Measurements from ENCODE around the gene RAPGEF4.

Gene RAPGEF4

DNA sequence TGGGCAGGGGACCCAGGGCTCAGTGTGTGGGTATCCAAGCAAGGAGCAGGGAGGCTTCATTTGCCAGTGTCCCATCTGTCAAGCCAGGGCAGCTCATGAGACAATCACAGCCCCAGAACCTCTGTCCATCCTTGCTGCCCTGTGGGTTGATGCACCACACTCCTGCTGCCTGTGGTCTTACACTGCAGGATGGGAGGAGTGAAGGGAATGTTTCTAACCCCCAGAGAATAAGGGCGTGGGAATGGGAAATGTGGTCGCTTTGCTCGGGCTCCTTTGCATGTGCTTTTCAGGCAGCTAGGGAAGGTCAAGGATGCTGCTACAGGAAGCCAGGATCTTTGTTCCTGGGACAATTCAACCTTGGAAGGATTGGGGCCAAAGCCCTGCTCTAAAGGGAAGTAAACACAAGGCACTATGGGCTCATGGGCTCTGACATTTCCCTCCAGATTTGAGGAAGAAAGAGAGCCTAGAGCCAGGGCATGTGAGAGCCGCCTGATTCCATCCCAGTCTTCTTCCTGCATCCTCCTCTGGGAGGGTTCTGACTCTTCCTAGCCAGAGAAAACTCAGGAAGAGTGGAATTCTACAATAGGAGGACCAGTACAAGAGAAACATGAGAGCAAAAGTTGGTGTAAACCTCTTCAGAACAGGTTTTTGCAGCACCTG, 321.2 kb downstream of the RAPGEF4 start:
- H3K4me3 ChIP-seq (ENCODE audit: low read length): no peak overlapping the region
- no peak for DNase-seq (ENCODE audit: low read depth)
- TF ChIP-seq, protein P1, sequence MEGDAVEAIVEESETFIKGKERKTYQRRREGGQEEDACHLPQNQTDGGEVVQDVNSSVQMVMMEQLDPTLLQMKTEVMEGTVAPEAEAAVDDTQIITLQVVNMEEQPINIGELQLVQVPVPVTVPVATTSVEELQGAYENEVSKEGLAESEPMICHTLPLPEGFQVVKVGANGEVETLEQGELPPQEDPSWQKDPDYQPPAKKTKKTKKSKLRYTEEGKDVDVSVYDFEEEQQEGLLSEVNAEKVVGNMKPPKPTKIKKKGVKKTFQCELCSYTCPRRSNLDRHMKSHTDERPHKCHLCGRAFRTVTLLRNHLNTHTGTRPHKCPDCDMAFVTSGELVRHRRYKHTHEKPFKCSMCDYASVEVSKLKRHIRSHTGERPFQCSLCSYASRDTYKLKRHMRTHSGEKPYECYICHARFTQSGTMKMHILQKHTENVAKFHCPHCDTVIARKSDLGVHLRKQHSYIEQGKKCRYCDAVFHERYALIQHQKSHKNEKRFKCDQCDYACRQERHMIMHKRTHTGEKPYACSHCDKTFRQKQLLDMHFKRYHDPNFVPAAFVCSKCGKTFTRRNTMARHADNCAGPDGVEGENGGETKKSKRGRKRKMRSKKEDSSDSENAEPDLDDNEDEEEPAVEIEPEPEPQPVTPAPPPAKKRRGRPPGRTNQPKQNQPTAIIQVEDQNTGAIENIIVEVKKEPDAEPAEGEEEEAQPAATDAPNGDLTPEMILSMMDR (IDR thresholded peaks at IDR 0.05; ENCODE audit: insufficient read depth, low read depth, low read length, missing control alignments): no peak

DNA sequence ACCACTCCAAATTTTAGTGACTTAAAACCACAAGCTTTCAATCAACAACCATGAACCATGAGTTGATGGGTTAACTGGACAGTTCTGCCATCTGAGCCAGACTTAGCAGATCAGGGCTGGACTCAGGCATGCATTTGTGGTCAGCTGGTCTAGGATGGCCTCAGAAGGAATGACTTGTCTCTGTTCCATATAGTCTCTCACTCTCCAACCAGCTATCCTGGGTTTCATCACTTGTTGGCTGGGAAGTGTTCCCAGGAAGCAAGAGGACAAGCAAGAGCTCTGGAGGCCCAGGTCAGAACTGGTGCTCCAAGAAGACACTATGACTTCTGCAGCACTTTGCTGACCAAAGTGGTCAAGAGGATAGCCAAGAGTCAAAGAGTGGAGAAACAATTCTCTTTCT, 322.5 kb downstream of the RAPGEF4 start:
- H3K4me3 ChIP-seq (ENCODE audit: low read length): no peak overlapping the region
- TF ChIP-seq, protein P1 (IDR thresholded peaks at IDR 0.05; ENCODE audit: insufficient read depth, low read depth, low read length, missing control alignments): no peak
- no peak for DNase-seq (ENCODE audit: low read depth)

DNA sequence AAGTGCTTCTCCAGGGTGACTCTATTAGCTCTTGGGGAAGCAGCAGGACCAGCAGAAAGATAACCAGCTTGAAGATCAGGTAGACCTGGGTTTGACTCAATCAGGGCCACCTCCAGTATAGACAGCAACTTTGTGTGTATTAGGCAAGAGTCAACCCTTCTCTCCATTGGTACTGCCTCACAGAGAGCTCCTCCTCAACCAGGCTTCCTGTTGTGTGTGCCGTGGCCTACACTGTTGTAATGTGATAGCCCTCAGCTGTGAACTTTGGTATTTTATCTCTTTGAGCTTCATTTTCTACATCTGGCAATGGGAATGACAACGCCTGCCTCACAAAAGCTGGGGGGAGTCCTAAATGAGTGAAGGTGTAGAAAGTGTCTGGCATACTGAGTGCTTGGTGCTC, 323.0 kb downstream of the RAPGEF4 start:
- TF ChIP-seq, protein P1 (IDR thresholded peaks at IDR 0.05; ENCODE audit: insufficient read depth, low read depth, low read length, missing control alignments): no peak
- DNase-seq (ENCODE audit: low read depth): peak; percentile 26
- H3K4me3 ChIP-seq (ENCODE audit: low read length): no peak overlapping the region

DNA sequence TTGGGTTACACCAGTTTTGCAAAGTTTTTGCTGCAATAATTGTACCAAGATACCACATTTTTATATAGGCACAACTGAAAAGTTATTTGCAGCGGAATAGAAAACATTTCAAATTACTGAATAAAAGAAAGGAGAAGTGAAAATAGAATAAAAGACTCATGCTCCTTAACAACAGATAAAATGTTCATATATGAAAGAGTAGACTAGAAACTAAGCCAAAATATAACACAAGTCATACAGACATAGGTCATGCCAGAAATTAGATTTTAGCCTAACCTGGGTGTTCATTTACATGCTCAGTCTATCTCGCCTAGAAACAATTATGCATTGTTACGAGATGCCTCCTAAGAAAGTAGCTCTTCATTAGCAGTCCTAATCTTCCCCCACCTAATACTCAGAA, 323.6 kb downstream of the RAPGEF4 start:
- DNase-seq (ENCODE audit: low read depth): no peak
- no peak overlapping the region for H3K4me3 ChIP-seq (ENCODE audit: low read length)
- TF ChIP-seq, protein P1 (IDR thresholded peaks at IDR 0.05; ENCODE audit: insufficient read depth, low read depth, low read length, missing control alignments): no peak

DNA sequence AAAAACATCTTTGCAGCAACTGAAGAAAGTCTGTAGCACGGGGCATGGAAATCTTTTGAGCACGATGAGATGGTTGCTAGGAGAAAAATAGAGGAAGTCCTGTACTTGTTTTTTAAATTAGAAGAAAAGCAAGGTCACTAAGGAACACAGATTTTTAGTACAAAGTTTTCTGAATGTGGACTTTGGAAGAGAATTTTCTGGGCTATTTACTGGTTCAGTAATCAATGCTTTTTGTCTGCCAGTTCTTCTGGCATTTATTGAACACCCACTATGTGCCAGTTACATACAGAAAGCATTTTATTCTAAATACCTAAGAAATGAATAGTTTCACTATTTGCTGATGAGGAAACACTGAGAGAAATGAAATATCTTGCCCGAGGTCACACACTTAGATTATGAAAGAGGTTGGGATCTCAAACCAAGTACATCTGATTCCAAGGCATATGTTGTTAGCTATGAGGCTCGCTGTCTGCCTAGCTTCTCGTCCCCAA, 324.4 kb downstream of the RAPGEF4 start:
- H3K4me3 ChIP-seq (ENCODE audit: low read length): no peak overlapping the region
- DNase-seq (ENCODE audit: low read depth): peak; percentile 56
- TF ChIP-seq, protein P1 (IDR thresholded peaks at IDR 0.05; ENCODE audit: insufficient read depth, low read depth, low read length, missing control alignments): no peak

DNA sequence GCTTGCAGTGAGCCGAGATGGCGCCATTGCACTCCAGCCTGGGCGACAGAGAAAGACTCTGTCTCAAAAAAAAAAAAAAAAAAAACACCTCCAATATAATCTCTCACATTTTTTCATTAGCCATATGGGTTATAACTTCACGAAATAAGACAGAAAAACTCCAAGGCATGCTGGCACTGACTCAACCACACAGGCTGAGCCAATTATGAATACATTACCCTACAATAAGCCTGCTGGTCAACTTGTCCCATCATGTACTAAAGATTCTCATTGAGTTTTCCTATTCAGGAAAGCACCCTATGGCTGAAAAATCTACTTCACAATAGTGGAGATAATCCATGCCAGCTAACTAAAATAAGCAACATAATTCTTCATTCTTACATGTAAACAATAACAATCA, 327.2 kb downstream of the RAPGEF4 start:
- no peak overlapping the region for H3K4me3 ChIP-seq (ENCODE audit: low read length)
- TF ChIP-seq, protein P1 (IDR thresholded peaks at IDR 0.05; ENCODE audit: insufficient read depth, low read depth, low read length, missing control alignments): no peak
- peak; percentile 95 for DNase-seq (ENCODE audit: low read depth)

All from epithelial cell of esophagus (primary cell).